Chondrocyte (in vitro differentiated cells): ENCODE data around the gene TIMMDC1. TPM values are rescaled to one million over a fixed set of nuclear protein-coding genes. Genes with fewer than 3 reads are reported as not detected.

Experiments used
- DNase-seq: peaks from one replicate; pipeline ENCODE4 v3.0.0; 2021; ENCODE audit warnings: mixed read lengths, low spot score
- H3K27ac Mint-ChIP-seq: one replicate; pipeline ENCODE4 v1.8.0; 2021; ENCODE audit warnings: mild to moderate bottlenecking, moderate library complexity, mixed read lengths; ENCODE audit not compliant: unreplicated experiment
- H3K27me3 Mint-ChIP-seq: 2 replicates; pipeline ENCODE4 v1.8.0; 2021; ENCODE audit warnings: low read depth, mixed read lengths
- H3K36me3 Mint-ChIP-seq: 2 replicates; pipeline ENCODE4 v1.8.0; 2021; ENCODE audit warnings: low read depth, mixed read lengths
- H3K4me1 Mint-ChIP-seq: 2 replicates; pipeline ENCODE4 v1.8.0; 2021; ENCODE audit warnings: low read depth, mild to moderate bottlenecking, mixed read lengths
- H3K4me3 Mint-ChIP-seq: one replicate; pipeline ENCODE4 v1.8.0; 2021; ENCODE audit warnings: mild to moderate bottlenecking, moderate library complexity, mixed read lengths; ENCODE audit not compliant: unreplicated experiment
- H3K9me3 Mint-ChIP-seq: 2 replicates; pipeline ENCODE4 v1.8.0; 2021; ENCODE audit warnings: low read depth, mixed read lengths
- total RNA-seq: library from RNA; stranded (reverse); gene quantifications from 3 replicates; pipeline ENCODE4 v1.2.1, GENCODE V29; 2021
- TF ChIP-seq, protein P1 (sequence below): fragments of 200-600 bp; sonication (generic); IDR thresholded peaks from 2 replicates; pipeline ENCODE4 v1.5.0; 2021; ENCODE audit warnings: antibody characterized with exemption, mild to moderate bottlenecking, moderate library complexity

Gene TIMMDC1
- total RNA-seq, 1 donor from 2014 or later, result 94.8 TPM

DNA sequence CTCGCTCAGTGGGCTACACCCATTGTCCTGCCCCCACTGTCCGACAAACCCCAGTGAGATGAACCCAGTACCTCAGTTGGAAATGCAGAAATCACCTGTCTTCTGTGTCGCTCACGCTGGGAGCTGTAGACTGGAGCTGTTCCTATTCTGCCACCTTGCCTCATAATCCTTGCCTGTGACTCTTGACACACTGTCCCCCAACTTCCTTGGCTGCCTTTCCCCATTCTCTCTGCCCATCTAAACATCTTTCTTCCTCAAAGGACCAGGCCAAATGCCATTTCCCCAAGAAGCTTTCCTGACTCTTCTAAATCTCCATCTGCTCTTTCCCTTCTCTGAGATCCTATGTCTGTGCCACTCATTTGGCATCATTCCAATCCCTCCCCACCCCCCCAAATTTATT lies 70.8 kb downstream of the TIMMDC1 start:
- Mint-ChIP-seq H3K27ac (no peak overlapping the region), H3K36me3 (peaks cover 6% of the 10 kb centered on the region)

GRCh38 chr3:119570229-119570628 lies 71.9 kb downstream of the TIMMDC1 start:
- TF ChIP-seq, protein P1, sequence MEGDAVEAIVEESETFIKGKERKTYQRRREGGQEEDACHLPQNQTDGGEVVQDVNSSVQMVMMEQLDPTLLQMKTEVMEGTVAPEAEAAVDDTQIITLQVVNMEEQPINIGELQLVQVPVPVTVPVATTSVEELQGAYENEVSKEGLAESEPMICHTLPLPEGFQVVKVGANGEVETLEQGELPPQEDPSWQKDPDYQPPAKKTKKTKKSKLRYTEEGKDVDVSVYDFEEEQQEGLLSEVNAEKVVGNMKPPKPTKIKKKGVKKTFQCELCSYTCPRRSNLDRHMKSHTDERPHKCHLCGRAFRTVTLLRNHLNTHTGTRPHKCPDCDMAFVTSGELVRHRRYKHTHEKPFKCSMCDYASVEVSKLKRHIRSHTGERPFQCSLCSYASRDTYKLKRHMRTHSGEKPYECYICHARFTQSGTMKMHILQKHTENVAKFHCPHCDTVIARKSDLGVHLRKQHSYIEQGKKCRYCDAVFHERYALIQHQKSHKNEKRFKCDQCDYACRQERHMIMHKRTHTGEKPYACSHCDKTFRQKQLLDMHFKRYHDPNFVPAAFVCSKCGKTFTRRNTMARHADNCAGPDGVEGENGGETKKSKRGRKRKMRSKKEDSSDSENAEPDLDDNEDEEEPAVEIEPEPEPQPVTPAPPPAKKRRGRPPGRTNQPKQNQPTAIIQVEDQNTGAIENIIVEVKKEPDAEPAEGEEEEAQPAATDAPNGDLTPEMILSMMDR, result no peak
- H3K9me3 Mint-ChIP-seq, result peaks cover 3% of the 10 kb centered on the region
- no peak overlapping the region for H3K27ac Mint-ChIP-seq
- DNase-seq, result no peak
- no peak overlapping the region for H3K4me3 Mint-ChIP-seq
- H3K4me1 Mint-ChIP-seq, result peaks cover 2% of the 10 kb centered on the region
- peaks cover 19% of the 10 kb centered on the region for H3K27me3 Mint-ChIP-seq
- peaks cover 6% of the 10 kb centered on the region for H3K36me3 Mint-ChIP-seq

More for the DNA sequence above, 70.8 kb downstream of the TIMMDC1 start:
- H3K9me3 Mint-ChIP-seq, result peaks cover 3% of the 10 kb centered on the region
- peaks cover 2% of the 10 kb centered on the region for H3K4me1 Mint-ChIP-seq
- H3K27me3 Mint-ChIP-seq, result peaks cover 19% of the 10 kb centered on the region
- no peak overlapping the region for H3K4me3 Mint-ChIP-seq
- TF ChIP-seq, protein P1, result no peak
- DNase-seq, result no peak

DNA sequence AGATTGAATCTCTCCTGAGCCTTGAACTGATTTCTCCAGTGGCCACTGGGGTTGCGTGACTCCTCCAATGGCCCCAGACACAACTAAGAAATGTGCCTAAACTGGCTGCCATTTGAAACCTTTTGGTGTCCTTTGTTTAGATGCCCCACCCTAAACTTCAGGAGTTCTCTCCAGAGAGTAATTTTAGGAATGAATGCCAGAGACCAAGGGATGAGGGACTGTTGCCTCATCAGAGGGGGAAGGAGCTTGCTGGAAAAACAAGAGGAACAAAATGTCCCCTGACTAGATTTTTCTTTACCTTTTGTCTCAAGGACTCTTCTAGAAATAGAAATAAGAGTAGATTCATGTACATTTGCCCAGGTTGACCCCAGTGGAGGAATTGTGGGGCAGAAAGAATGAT lies 72.9 kb downstream of the TIMMDC1 start:
- no peak for DNase-seq
- Mint-ChIP-seq H3K4me1 (peaks cover 2% of the 10 kb centered on the region), H3K36me3 (peaks cover 6% of the 10 kb centered on the region), H3K27me3 (peaks cover 18% of the 10 kb centered on the region), H3K9me3 (peaks cover 3% of the 10 kb centered on the region), H3K27ac (no peak overlapping the region), H3K4me3 (no peak overlapping the region)
- TF ChIP-seq, protein P1, result no peak

GRCh38 chr3:119571688-119572087 lies 73.3 kb downstream of the TIMMDC1 start:
- H3K27ac Mint-ChIP-seq, result no peak overlapping the region
- peaks cover 3% of the 10 kb centered on the region for H3K9me3 Mint-ChIP-seq
- H3K4me1 Mint-ChIP-seq, result peaks cover 2% of the 10 kb centered on the region
- no peak overlapping the region for H3K4me3 Mint-ChIP-seq
- H3K36me3 Mint-ChIP-seq, result peaks cover 6% of the 10 kb centered on the region
- no peak for DNase-seq
- peaks cover 15% of the 10 kb centered on the region for H3K27me3 Mint-ChIP-seq
- TF ChIP-seq, protein P1, result no peak

Other genes starting within 250 kb of the TIMMDC1 start
- 35.2 to 50.3 TPM (median 37.1 TPM) in 3 replicates for gene ARHGAP31, start 204.2 kb upstream of the TIMMDC1 start, total RNA-seq
- 55.9 to 73.1 TPM (median 58.5 TPM) in 3 replicates for gene TMEM39A, start 34.9 kb upstream of the TIMMDC1 start, total RNA-seq
- 17.9 to 21.5 TPM (median 20.3 TPM) in 3 replicates for gene POGLUT1, start 29.6 kb upstream of the TIMMDC1 start, total RNA-seq
- gene CD80, start 61.1 kb downstream of the TIMMDC1 start, total RNA-seq, result not detected in 3 replicates
- gene ADPRH, start 80.9 kb downstream of the TIMMDC1 start, total RNA-seq, result 1.4 to 5.3 TPM (median 3.9 TPM) in 3 replicates
- 0.55 to 0.92 TPM (median 0.82 TPM) in 3 replicates for gene PLA1A, start 99.3 kb downstream of the TIMMDC1 start, total RNA-seq
- 0.80 to 1.1 TPM (median 1.0 TPM) in 3 replicates for gene POPDC2, start 162.0 kb downstream of the TIMMDC1 start, total RNA-seq
- gene COX17, start 178.9 kb downstream of the TIMMDC1 start, total RNA-seq, result 19.9 to 23.7 TPM (median 21.1 TPM) in 3 replicates
- gene CFAP91, start 204.5 kb downstream of the TIMMDC1 start, total RNA-seq, result 0.29 TPM in 1 of 3 replicates, not detected in the others